SIG-M5 (cell line): ENCODE data around the gene UBE2V1.
"Not testable (repeated sequence)": the region's sequence is repeated elsewhere in the genome, so short reads cannot be mapped to it uniquely, and the experiment has no call there.

Source experiments
- DNase-seq: peaks from one replicate; lab custom pipeline; 2025; lab: John Stamatoyannopoulos, UW

Gene UBE2V1

GRCh38 chr20:50094522-50094921 lies 18.4 kb downstream of the UBE2V1 start:
- no peak for DNase-seq

- DNase-seq = no peak
These were observed 19.7 kb downstream of the UBE2V1 start for GRCh38 chr20:50093240-50093639.

- DNase-seq = no peak
These were observed 20.5 kb downstream of the UBE2V1 start for GRCh38 chr20:50092436-50092835.

GRCh38 chr20:50089787-50090177 lies 23.2 kb downstream of the UBE2V1 start:
- no peak for DNase-seq

- DNase-seq = no peak
These were observed 23.7 kb downstream of the UBE2V1 start for GRCh38 chr20:50089140-50089786.

- DNase-seq = no peak
These were observed 24.9 kb downstream of the UBE2V1 start for GRCh38 chr20:50088022-50088421.

GRCh38 chr20:50085481-50086365 lies 27.2 kb downstream of the UBE2V1 start:
- no peak for DNase-seq

GRCh38 chr20:50085146-50085480 lies 27.8 kb downstream of the UBE2V1 start:
- DNase-seq = no peak

- DNase-seq = no peak
These were observed 29.9 kb downstream of the UBE2V1 start for GRCh38 chr20:50083034-50083433.

GRCh38 chr20:50082056-50082455 lies 30.9 kb downstream of the UBE2V1 start:
- not testable (repeated sequence) for DNase-seq

- no peak for DNase-seq
These were observed 34.9 kb downstream of the UBE2V1 start for GRCh38 chr20:50077818-50078601.

- no peak for DNase-seq
These were observed 39.5 kb downstream of the UBE2V1 start for GRCh38 chr20:50073500-50073899.

- no peak for DNase-seq
These were observed 41.7 kb downstream of the UBE2V1 start for GRCh38 chr20:50071039-50071888.

GRCh38 chr20:50070361-50070760 lies 42.6 kb downstream of the UBE2V1 start:
- DNase-seq = no peak

- DNase-seq = no peak
These were observed 44.8 kb downstream of the UBE2V1 start for GRCh38 chr20:50068041-50068651.

- DNase-seq = no peak
These were observed 45.5 kb downstream of the UBE2V1 start for GRCh38 chr20:50067461-50067860.

- no peak for DNase-seq
These were observed 45.9 kb downstream of the UBE2V1 start for GRCh38 chr20:50067018-50067417.

- DNase-seq = no peak
These were observed 46.7 kb downstream of the UBE2V1 start for GRCh38 chr20:50066161-50066834.

- DNase-seq = no peak
These were observed 47.7 kb downstream of the UBE2V1 start for GRCh38 chr20:50065325-50065615.

GRCh38 chr20:50063763-50064162 lies 49.2 kb downstream of the UBE2V1 start:
- not testable (repeated sequence) for DNase-seq
